Stimulated activated naive B cell treated with anti-CD40 and anti-IgM and Interleukin-4, amounts not matched to agents 10 μg/mL and 1 μg/mL and 100 μg/mL, for 72 hours (primary cell): Measurements from ENCODE around the gene DAPK2.

ENCODE experiments used
- ATAC-seq, 2 donors: fragments of 150-1000 bp; cut with Tn5 transposase; replicated peaks; 2 replicates each; pipeline ENCODE4 v1.10.0; 2021; ENCODE audit warnings: moderate library complexity in 1 of 2
- DNase-seq: peaks from one replicate; pipeline ENCODE4 v3.0.0; 2021
- H3K27ac Mint-ChIP-seq: one replicate; pipeline ENCODE4 v1.8.0; 2022; ENCODE audit warnings: mild to moderate bottlenecking, mixed read lengths
- H3K27me3 Mint-ChIP-seq, 2 donors: one replicate each; pipeline ENCODE4 v1.8.0; 2022; ENCODE audit warnings: mixed read lengths in 2 of 2
- H3K36me3 Mint-ChIP-seq, 2 donors: one replicate each; pipeline ENCODE4 v1.8.0; 2022; ENCODE audit warnings: mixed read lengths in 2 of 2, mild to moderate bottlenecking in 1 of 2
- H3K4me1 Mint-ChIP-seq, 2 donors: one replicate each; pipeline ENCODE4 v1.8.0; 2022; ENCODE audit warnings: mixed read lengths in 2 of 2, mild to moderate bottlenecking in 1 of 2
- H3K4me3 Mint-ChIP-seq, 2 donors: one replicate each; pipeline ENCODE4 v1.8.0; 2022; ENCODE audit warnings: mild to moderate bottlenecking in 2 of 2, mixed read lengths in 2 of 2, moderate library complexity in 1 of 2
- H3K9me3 Mint-ChIP-seq, 2 donors: one replicate each; pipeline ENCODE4 v1.8.0; 2022; ENCODE audit warnings: mixed read lengths in 2 of 2, mild to moderate bottlenecking in 1 of 2

DAPK2 gene

GRCh38 chr15:64048781-64049460 lies 2.6 kb upstream of the DAPK2 start:
- peaks cover 45 to 50% of the 10 kb centered on the region in 2 donors for H3K4me1 Mint-ChIP-seq
- peak; percentile 28 to 36 for ATAC-seq
- peak overlapping the region in 1 of 2 donors; percentile 5 for H3K4me3 Mint-ChIP-seq
- H3K27me3 Mint-ChIP-seq = no peaks in the 10 kb centered on the region
- H3K36me3 Mint-ChIP-seq = no peaks in the 10 kb centered on the region
- no peak overlapping the region for H3K27ac Mint-ChIP-seq
- DNase-seq = no peak
- H3K9me3 Mint-ChIP-seq = no peaks in the 10 kb centered on the region

GRCh38 chr15:64045774-64046420 lies 388 bp downstream of the DAPK2 start:
- H3K27ac Mint-ChIP-seq = peak overlapping the region; percentile 62
- no peaks in the 10 kb centered on the region for H3K36me3 Mint-ChIP-seq
- H3K4me3 Mint-ChIP-seq = peak overlapping the region; percentile 52 to 78
- no peaks in the 10 kb centered on the region for H3K27me3 Mint-ChIP-seq
- H3K4me1 Mint-ChIP-seq = peaks cover 51 to 62% of the 10 kb centered on the region in 2 donors
- peak; percentile 5 to 10 for ATAC-seq
- no peak for DNase-seq
- no peaks in the 10 kb centered on the region for H3K9me3 Mint-ChIP-seq

- Mint-ChIP-seq H3K4me3 (peak overlapping the region; percentile 52 to 78), H3K4me1 (peaks cover 46 to 55% of the 10 kb centered on the region in 2 donors), H3K9me3 (no peaks in the 10 kb centered on the region), H3K27ac (peak overlapping the region; percentile 62), H3K27me3 (no peaks in the 10 kb centered on the region), H3K36me3 (no peaks in the 10 kb centered on the region)
- no peak for DNase-seq
- peak; percentile 33 to 42 for ATAC-seq
Measured at GRCh38 chr15:64045101-64045435, 1.2 kb downstream of the DAPK2 start.

GRCh38 chr15:64044300-64045100 lies 1.8 kb downstream of the DAPK2 start:
- Mint-ChIP-seq H3K4me3 (peak overlapping the region; percentile 52 to 78), H3K4me1 (peaks cover 45 to 54% of the 10 kb centered on the region in 2 donors), H3K36me3 (no peaks in the 10 kb centered on the region), H3K9me3 (no peaks in the 10 kb centered on the region), H3K27ac (peak overlapping the region; percentile 62), H3K27me3 (no peaks in the 10 kb centered on the region)
- DNase-seq = peak; percentile 64
- peak; percentile 89 to 90 for ATAC-seq

- no peak for DNase-seq
- Mint-ChIP-seq H3K9me3 (no peaks in the 10 kb centered on the region), H3K36me3 (no peaks in the 10 kb centered on the region), H3K27me3 (no peaks in the 10 kb centered on the region), H3K4me3 (no peak overlapping the region), H3K4me1 (peaks cover 20% of the 10 kb centered on the region in 2 donors), H3K27ac (no peak overlapping the region)
- ATAC-seq = no peak
Measured at GRCh38 chr15:64038878-64039610, 7.2 kb downstream of the DAPK2 start.

- H3K4me1 Mint-ChIP-seq = peaks cover 11 to 13% of the 10 kb centered on the region in 2 donors
- H3K27me3 Mint-ChIP-seq = no peaks in the 10 kb centered on the region
- no peak for ATAC-seq
- no peak overlapping the region for H3K27ac Mint-ChIP-seq
- H3K9me3 Mint-ChIP-seq = no peaks in the 10 kb centered on the region
- no peak overlapping the region for H3K4me3 Mint-ChIP-seq
- no peaks in the 10 kb centered on the region for H3K36me3 Mint-ChIP-seq
- no peak for DNase-seq
Measured at GRCh38 chr15:64037966-64038365, 8.3 kb downstream of the DAPK2 start.

- ATAC-seq (no peak), DNase-seq (no peak)
- Mint-ChIP-seq H3K27me3 (no peaks in the 10 kb centered on the region), H3K4me1 (peaks cover 11 to 14% of the 10 kb centered on the region in 2 donors), H3K4me3 (no peak overlapping the region), H3K9me3 (no peaks in the 10 kb centered on the region), H3K36me3 (no peaks in the 10 kb centered on the region), H3K27ac (no peak overlapping the region)
Measured at GRCh38 chr15:64037116-64037515, 9.2 kb downstream of the DAPK2 start.

GRCh38 chr15:64035525-64035924 lies 10.8 kb downstream of the DAPK2 start:
- Mint-ChIP-seq H3K9me3 (no peaks in the 10 kb centered on the region), H3K27ac (peak overlapping the region; percentile 52), H3K27me3 (no peaks in the 10 kb centered on the region), H3K36me3 (no peaks in the 10 kb centered on the region), H3K4me1 (peaks cover 15 to 16% of the 10 kb centered on the region in 2 donors), H3K4me3 (no peak overlapping the region)
- ATAC-seq = no peak
- no peak for DNase-seq

GRCh38 chr15:64034519-64034918 lies 11.8 kb downstream of the DAPK2 start:
- no peaks in the 10 kb centered on the region for H3K27me3 Mint-ChIP-seq
- no peak for DNase-seq
- H3K36me3 Mint-ChIP-seq = no peaks in the 10 kb centered on the region
- ATAC-seq = no peak
- H3K4me1 Mint-ChIP-seq = peaks cover 15 to 16% of the 10 kb centered on the region in 2 donors
- no peak overlapping the region for H3K27ac Mint-ChIP-seq
- no peak overlapping the region for H3K4me3 Mint-ChIP-seq
- H3K9me3 Mint-ChIP-seq = no peaks in the 10 kb centered on the region

GRCh38 chr15:64032329-64032728 lies 14.0 kb downstream of the DAPK2 start:
- DNase-seq = no peak
- Mint-ChIP-seq H3K36me3 (no peaks in the 10 kb centered on the region), H3K27ac (no peak overlapping the region), H3K27me3 (no peaks in the 10 kb centered on the region), H3K9me3 (no peaks in the 10 kb centered on the region), H3K4me3 (no peak overlapping the region), H3K4me1 (peaks cover 22 to 30% of the 10 kb centered on the region in 2 donors)
- ATAC-seq = no peak

GRCh38 chr15:64030123-64030522 lies 16.2 kb downstream of the DAPK2 start:
- DNase-seq (no peak), ATAC-seq (no peak)
- Mint-ChIP-seq H3K27ac (no peak overlapping the region), H3K36me3 (no peaks in the 10 kb centered on the region), H3K4me1 (peaks cover 18 to 35% of the 10 kb centered on the region in 2 donors), H3K4me3 (no peak overlapping the region), H3K9me3 (no peaks in the 10 kb centered on the region), H3K27me3 (no peaks in the 10 kb centered on the region)

GRCh38 chr15:64029633-64030032 lies 16.7 kb downstream of the DAPK2 start:
- Mint-ChIP-seq H3K4me1 (peaks cover 16 to 37% of the 10 kb centered on the region in 2 donors), H3K27ac (peak overlapping the region; percentile 86), H3K27me3 (no peaks in the 10 kb centered on the region), H3K36me3 (no peaks in the 10 kb centered on the region), H3K9me3 (no peaks in the 10 kb centered on the region), H3K4me3 (no peak overlapping the region)
- DNase-seq = no peak
- ATAC-seq = no peak

GRCh38 chr15:64029110-64029509 lies 17.2 kb downstream of the DAPK2 start:
- no peaks in the 10 kb centered on the region for H3K36me3 Mint-ChIP-seq
- H3K4me1 Mint-ChIP-seq = peaks cover 14 to 35% of the 10 kb centered on the region in 2 donors
- H3K9me3 Mint-ChIP-seq = no peaks in the 10 kb centered on the region
- no peak for ATAC-seq
- no peaks in the 10 kb centered on the region for H3K27me3 Mint-ChIP-seq
- peak overlapping the region; percentile 86 for H3K27ac Mint-ChIP-seq
- DNase-seq = no peak
- H3K4me3 Mint-ChIP-seq = no peak overlapping the region

- Mint-ChIP-seq H3K27ac (no peak overlapping the region), H3K4me1 (peaks cover 11 to 29% of the 10 kb centered on the region in 2 donors), H3K36me3 (no peaks in the 10 kb centered on the region), H3K4me3 (no peak overlapping the region), H3K27me3 (no peaks in the 10 kb centered on the region), H3K9me3 (no peaks in the 10 kb centered on the region)
- no peak for ATAC-seq
- no peak for DNase-seq
Measured at GRCh38 chr15:64026591-64026990, 19.7 kb downstream of the DAPK2 start.
